ENCODE results near the gene LYSET. TPM values are rescaled to one million over a fixed set of nuclear protein-coding genes. Genes with fewer than 3 reads are reported as not detected.

The LYSET gene
- total and polyA plus RNA-seq, 9 of the 15 experiments (the other 6 are each of a cell fraction or from before 2014, with no cell fraction given): 7.6 to 36.6 (median 15.9) TPM

- H3K27me3 ChIP-seq (ENCODE audit: control insufficient read depth in 2 of 2, insufficient read depth in 2 of 2, low read length in 2 of 2): peaks cover 3 to 18% of the 10 kb centered on the region in 2 experiments; a peak in 2 of 5 replicates
- DNase-seq (ENCODE audit: extremely low read depth in 1 of 4, low spot score in 3 of 4) (no peak), FAIRE-seq (no peak), ATAC-seq (no peak; the same call in 2 of the 3 replicates)
- intact Hi-C loops (cut with micrococcal nuclease) (no loop called here), in situ Hi-C loops (cut with MboI) (loop anchor here (10.0 kb wide), 1 partner anchor 191 kb away; no protein-coding TSS in a partner anchor)
- BruUV-seq (replicated peaks): no TSS peak
- WGBS (ENCODE audit: insufficient coverage, low coverage, missing lambda C conversion rate): 3% methylated on average over 6 of the region's 9 CpGs
- H3K4me2 ChIP-seq (ENCODE audit: insufficient read depth, low read length): no peak overlapping the region
- no peaks in the 10 kb centered on the region for H3K9me1 ChIP-seq (ENCODE audit: control insufficient read depth, insufficient read depth, low read length)
- H3K4me1 ChIP-seq (replicated peaks in 1 of 2; ENCODE audit: control insufficient read depth in 2 of 2, insufficient read depth in 2 of 2, low read length in 2 of 2): no peaks in the 10 kb centered on the region; a peak in 1 of 5 replicates
- H3K4me3 ChIP-seq: no peak overlapping the region
- no peak overlapping the region for H3K9ac ChIP-seq (ENCODE audit: insufficient read depth in 1 of 2, low read depth in 2 of 2, low read length in 2 of 2)
- no peaks in the 10 kb centered on the region for H3K9me3 ChIP-seq (replicated peaks; ENCODE audit: control insufficient read depth, insufficient read depth, low read depth, low read length)
- H2AFZ ChIP-seq (ENCODE audit: low read depth, low read length): no peak overlapping the region
- CTCF ChIA-PET (ENCODE audit: low intra/inter-chr PET ratio): no interaction called here
- TF ChIP-seq YY1 (IDR thresholded peaks at IDR 0.05; ENCODE audit: borderline replicate concordance in 1 of 3, control insufficient read depth in 1 of 3, extremely low read depth in 1 of 3, insufficient read depth in 3 of 3, insufficient read length in 1 of 3, insufficient replicate concordance in 2 of 3, low read depth in 1 of 3, low read length in 2 of 3) (no peak), WHSC1 (IDR thresholded peaks at IDR 0.05; ENCODE audit: low read length) (no peak), GABPA (tag; conservative IDR thresholded peaks at IDR 0.05; ENCODE audit: low read depth) (no peak), ZNF324 (CRISPR knock-in tag; IDR thresholded peaks at IDR 0.05) (no peak), ZNF12 (CRISPR knock-in tag; IDR thresholded peaks at IDR 0.05) (no peak), BRCA1 (IDR thresholded peaks at IDR 0.05) (no peak), BRCA1 (CRISPR knock-in tag; IDR thresholded peaks at IDR 0.05) (no peak), ZNF184 (CRISPR knock-in tag; IDR thresholded peaks at IDR 0.05) (no peak), FOXJ2 (tag; IDR thresholded peaks at IDR 0.05) (no peak), CHCHD3 (CRISPR knock-in tag; IDR thresholded peaks at IDR 0.05) (no peak), HNRNPH1 (optimal IDR thresholded peaks at IDR 0.05; ENCODE audit: low read depth, low read length) (no peak), RNF2 (IDR thresholded peaks at IDR 0.05) (no peak), SRSF7 (optimal IDR thresholded peaks at IDR 0.05; ENCODE audit: low read depth, low read length) (no peak), KDM5B (IDR thresholded peaks at IDR 0.05; ENCODE audit: insufficient replicate concordance, low read depth, low read length) (no peak), ATF3 (IDR thresholded peaks at IDR 0.05) (no peak), ATF3 (CRISPR knock-in tag; conservative IDR thresholded peaks at IDR 0.05) (no peak), ZFP91 (CRISPR knock-in tag; IDR thresholded peaks at IDR 0.05) (no peak), ZNF444 (CRISPR knock-in tag; IDR thresholded peaks at IDR 0.05) (no peak), ZBTB1 (CRISPR knock-in tag; IDR thresholded peaks at IDR 0.05; ENCODE audit: borderline replicate concordance, low read depth) (no peak), MTF1 (CRISPR knock-in tag; IDR thresholded peaks at IDR 0.05; ENCODE audit: borderline replicate concordance) (no peak), EP400 (IDR thresholded peaks at IDR 0.05) (no peak)
- POLR2A ChIA-PET: interaction anchor here (0.7 kb wide), 1 partner anchor 10 kb away, joined by 3 read pairs; no protein-coding TSS in a partner anchor
- no peaks in the 10 kb centered on the region for H3K79me2 ChIP-seq (ENCODE audit: control insufficient read depth, insufficient read depth, low read length)
- H4K20me1 ChIP-seq (replicated peaks; ENCODE audit: control insufficient read depth, insufficient read depth, low read length): no peaks in the 10 kb centered on the region
- no peak overlapping the region for H3K27ac ChIP-seq (ENCODE audit: extremely low read depth, low read depth, low read length)
- H3K36me3 ChIP-seq (ENCODE audit: control insufficient read depth, insufficient read depth, low read length): no peaks in the 10 kb centered on the region
Observed at GRCh38 chr14:93146119-93146518, 39.0 kb upstream of the LYSET start.

Data from K562 (cell line).